ENCODE results near the gene OSTF1.
A peak's percentile ranks its signal among the peaks of the same experiment; 100 is the strongest.

OSTF1 gene

GRCh38 chr9:75169623-75170022, 81.3 kb downstream of the OSTF1 start:
- no peak for FAIRE-seq

- no peak for FAIRE-seq
Measured at GRCh38 chr9:75170898-75171360, 82.6 kb downstream of the OSTF1 start.

- FAIRE-seq, result no peak
Measured at GRCh38 chr9:75175395-75175794, 87.1 kb downstream of the OSTF1 start.

DNA sequence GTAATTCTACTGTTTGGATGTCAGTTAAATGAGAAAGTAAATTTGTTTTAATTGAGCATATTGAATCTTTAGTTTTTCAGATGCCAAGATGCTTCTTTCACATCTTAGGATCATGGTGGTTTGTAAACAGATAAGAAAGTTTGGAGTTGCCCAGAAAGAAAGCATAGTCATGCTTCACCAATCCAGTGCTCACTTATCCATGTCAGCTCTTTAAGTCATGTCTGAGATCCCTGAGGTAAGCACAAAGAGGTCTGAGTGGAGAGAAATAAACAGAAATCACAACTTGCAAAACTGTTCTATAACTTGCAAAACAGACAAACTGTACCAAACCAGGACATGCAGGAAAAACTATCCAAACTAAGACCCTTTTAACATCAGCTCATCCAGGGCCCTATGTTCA, 87.7 kb downstream of the OSTF1 start:
- FAIRE-seq, result no peak

- no peak for FAIRE-seq
Measured at GRCh38 chr9:75181750-75182149, 93.4 kb downstream of the OSTF1 start.

DNA sequence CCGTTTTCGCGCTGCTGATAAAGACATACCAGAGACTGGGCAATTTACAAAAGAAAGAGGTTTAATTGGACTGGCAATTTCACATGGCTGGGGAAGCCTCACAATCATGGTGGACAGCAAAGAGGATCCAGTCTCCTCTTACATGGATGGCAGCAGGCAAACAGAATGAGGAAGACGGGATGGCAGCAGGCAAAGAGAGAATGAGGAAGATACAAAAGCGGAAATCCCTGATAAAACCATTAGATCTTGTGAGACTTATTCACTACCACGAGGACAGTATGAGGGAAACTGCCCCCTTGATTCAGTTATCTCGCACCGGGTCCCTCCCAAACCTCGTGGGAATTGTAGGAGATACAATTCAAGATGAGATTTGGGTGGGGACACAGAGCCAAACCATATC, 95.0 kb downstream of the OSTF1 start:
- no peak for FAIRE-seq

DNA sequence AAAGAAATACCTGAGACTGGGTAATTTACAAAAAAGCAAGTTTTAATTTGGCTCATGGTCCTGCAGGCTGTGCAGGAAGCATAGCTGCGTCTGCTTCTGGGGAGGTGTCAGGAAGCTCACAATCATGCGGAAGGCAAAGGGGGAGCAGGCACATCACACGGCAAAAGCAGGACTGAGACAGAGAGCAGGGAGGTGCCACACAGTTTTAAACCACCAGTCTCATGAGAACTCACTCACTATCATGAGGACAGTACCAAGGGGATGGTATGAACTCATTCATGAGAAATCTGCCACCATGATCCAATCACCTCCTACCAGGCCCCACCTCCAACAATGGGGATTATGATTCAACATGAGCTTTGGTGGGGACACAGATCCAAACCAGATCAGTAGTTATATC, 96.2 kb downstream of the OSTF1 start:
- FAIRE-seq, result no peak

DNA sequence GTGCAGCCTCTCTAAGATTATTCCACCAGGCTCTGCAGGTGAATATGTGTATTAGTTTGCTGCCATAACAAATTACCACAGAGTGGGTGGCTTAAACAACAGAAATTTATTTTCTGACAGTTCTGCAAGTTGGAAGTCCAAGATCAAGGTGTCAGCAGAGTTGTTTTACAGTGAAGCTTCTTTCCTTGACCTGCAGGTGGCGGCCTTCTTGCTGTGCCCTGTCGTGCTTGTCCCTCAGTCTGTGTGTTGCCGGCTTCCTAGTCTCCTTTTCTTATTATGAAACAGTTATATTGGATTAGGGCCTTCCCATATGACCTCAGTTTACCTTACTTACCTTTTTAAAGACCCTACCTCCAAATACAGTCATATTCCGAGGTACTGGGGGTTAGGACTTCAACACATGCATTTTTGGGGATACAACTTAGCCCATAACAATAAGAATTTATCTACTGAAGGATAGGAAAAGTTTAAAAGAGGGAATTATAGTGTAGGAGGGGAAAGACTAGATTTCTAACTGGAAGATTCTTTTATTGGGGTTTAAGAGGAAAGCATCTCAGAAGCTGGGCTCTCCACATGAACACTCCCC, 97.4 kb downstream of the OSTF1 start:
- peak; percentile 3 for FAIRE-seq

DNA sequence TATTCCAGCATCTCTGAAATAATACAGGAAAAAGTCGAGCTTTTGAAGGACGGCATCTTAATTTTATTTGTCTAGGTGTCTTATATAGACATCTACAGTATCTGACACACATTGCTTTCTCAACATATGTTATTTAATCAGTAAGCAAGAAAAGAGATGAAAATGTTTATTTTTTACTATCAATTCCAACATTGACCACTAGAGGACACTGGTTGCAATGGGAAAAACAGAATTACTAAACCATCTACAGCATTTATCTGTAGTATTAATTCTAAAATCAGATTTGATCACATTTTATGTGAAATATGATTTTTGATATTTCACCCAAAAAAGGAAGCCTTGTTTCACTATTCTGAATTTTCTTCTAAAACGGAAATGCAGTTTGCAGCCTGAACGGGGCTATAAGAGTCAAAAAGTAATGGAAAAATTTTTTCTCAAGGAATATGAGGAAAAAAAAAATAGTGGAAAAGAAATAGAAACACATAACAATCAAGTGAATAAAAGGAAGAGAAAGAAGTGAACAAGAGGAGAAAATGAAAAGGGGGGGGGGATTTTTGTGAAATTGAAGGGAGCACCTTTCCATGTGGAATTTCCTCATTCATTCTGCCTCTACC, 98.6 kb downstream of the OSTF1 start:
- peak; percentile 91 for FAIRE-seq

GRCh38 chr9:75188756-75189155, 100.4 kb downstream of the OSTF1 start:
- FAIRE-seq, result no peak

- no peak for FAIRE-seq
Measured at GRCh38 chr9:75190762-75191161, 102.4 kb downstream of the OSTF1 start.

All from G401.6 (cell line).